Osteoblast (primary cell): Measurements from ENCODE around the gene TRIO. TPM values are rescaled to one million over a fixed set of nuclear protein-coding genes. Genes with fewer than 3 reads are reported as not detected.
A peak's percentile ranks its signal among the peaks of the same experiment; 100 is the strongest.

Experiments used
- DNase-seq: peaks from one replicate; pipeline ENCODE4 v3.0.0; 2011; ENCODE audit warnings: low spot score, mixed read lengths; ENCODE audit not compliant: insufficient read length; ENCODE audit errors: missing footprints
- H2AFZ ChIP-seq: 2 replicates; pipeline ENCODE4 v1.6.0; 2011; ENCODE audit warnings: mild to moderate bottlenecking, low read length
- H3K27ac ChIP-seq: 2 replicates; pipeline ENCODE4 v1.5.1; 2011; ENCODE audit warnings: mild to moderate bottlenecking, low read depth, low read length, moderate library complexity
- H3K27me3 ChIP-seq: 2 replicates; pipeline ENCODE4 v1.6.0; 2012; ENCODE audit warnings: mild to moderate bottlenecking, control low read depth, inconsistent platforms, low read length, moderate library complexity; ENCODE audit not compliant: insufficient read depth
- H3K36me3 ChIP-seq: 2 replicates; pipeline ENCODE4 v1.5.1; 2011; ENCODE audit warnings: mild to moderate bottlenecking, low read length, control low read depth, moderate library complexity; ENCODE audit not compliant: insufficient read depth
- H3K4me1 ChIP-seq: 2 replicates; pipeline ENCODE4 v1.5.1; 2011; ENCODE audit warnings: mild to moderate bottlenecking, low read length, control low read depth, moderate library complexity; ENCODE audit not compliant: insufficient read depth
- H3K4me2 ChIP-seq: 2 replicates; pipeline ENCODE4 v1.6.0; 2011; ENCODE audit warnings: mild to moderate bottlenecking, low read length; ENCODE audit not compliant: insufficient read depth
- H3K4me3 ChIP-seq: fragments of 200-600 bp; sonication (generic); 3 replicates; pipeline ENCODE4 v1.5.1; 2012; ENCODE audit warnings: mild to moderate bottlenecking, low read length, inconsistent platforms; ENCODE audit not compliant: insufficient read depth
- H3K79me2 ChIP-seq: 2 replicates; pipeline ENCODE4 v1.6.0; 2012; ENCODE audit warnings: mild to moderate bottlenecking, low read length, control low read depth, inconsistent platforms; ENCODE audit not compliant: insufficient read depth
- H3K9me3 ChIP-seq: 2 replicates; pipeline ENCODE4 v1.5.1; 2011; ENCODE audit warnings: low read depth, low read length, control low read depth
- H4K20me1 ChIP-seq: 2 replicates; pipeline ENCODE4 v1.6.0; 2012; ENCODE audit warnings: mild to moderate bottlenecking, low read length, control low read depth; ENCODE audit not compliant: insufficient read depth
- total RNA-seq: library from RNA; depleted of rRNA; stranded (reverse); fragments of >200 nt; gene quantifications from 2 replicates; pipeline ENCODE4 v1.2.3, GENCODE V29; 2012
- TF ChIP-seq, protein P1 (sequence below): IDR thresholded peaks from 2 replicates; pipeline ENCODE4 v1.5.1; 2011; ENCODE audit warnings: mild to moderate bottlenecking, low read depth, low read length, moderate library complexity; ENCODE audit errors: extremely low read depth

The TRIO gene
- total RNA-seq, 1 donor = 274 TPM

DNA sequence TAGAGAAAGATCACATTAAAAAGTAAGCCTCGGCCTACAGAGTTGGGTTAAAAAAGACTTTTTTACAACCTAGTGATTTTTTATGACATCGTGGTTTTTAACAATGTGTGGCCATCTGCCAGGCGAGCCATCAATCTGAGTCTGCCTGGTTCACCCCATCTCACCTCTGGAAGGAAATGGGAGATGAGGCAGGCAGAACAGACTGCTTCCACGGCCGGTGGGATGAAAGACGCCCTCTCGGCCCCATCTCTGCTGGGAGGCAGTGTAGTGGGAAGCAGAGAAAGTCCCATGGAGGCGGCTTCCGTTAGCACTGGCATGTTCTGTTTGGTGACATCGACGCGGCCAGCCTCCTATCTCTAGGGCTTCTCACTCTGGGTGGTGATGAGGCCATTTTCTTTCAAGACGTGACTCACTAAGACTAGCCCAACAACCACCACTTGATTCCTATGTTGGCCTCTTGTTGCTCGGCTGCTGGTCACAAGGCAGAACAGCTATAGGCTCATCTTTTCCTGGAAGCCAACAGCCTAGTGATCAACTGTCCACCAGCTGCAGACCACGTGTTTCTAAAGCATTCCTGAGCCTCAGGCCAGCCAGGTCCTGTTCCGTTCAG, 306.0 kb downstream of the TRIO start:
- peaks cover 70% of the 10 kb centered on the region for H3K4me1 ChIP-seq
- peak overlapping the region; percentile 11 for H3K4me2 ChIP-seq
- no peaks in the 10 kb centered on the region for H4K20me1 ChIP-seq
- no peaks in the 10 kb centered on the region for H3K9me3 ChIP-seq
- H3K36me3 ChIP-seq = peaks cover 33% of the 10 kb centered on the region
- DNase-seq = peak; percentile 78
- peaks cover 92% of the 10 kb centered on the region for H3K79me2 ChIP-seq
- no peaks in the 10 kb centered on the region for H3K27me3 ChIP-seq
- no peak overlapping the region for H3K4me3 ChIP-seq
- no peak overlapping the region for H2AFZ ChIP-seq
- H3K27ac ChIP-seq = peak overlapping the region; percentile 89
- TF ChIP-seq, protein P1, sequence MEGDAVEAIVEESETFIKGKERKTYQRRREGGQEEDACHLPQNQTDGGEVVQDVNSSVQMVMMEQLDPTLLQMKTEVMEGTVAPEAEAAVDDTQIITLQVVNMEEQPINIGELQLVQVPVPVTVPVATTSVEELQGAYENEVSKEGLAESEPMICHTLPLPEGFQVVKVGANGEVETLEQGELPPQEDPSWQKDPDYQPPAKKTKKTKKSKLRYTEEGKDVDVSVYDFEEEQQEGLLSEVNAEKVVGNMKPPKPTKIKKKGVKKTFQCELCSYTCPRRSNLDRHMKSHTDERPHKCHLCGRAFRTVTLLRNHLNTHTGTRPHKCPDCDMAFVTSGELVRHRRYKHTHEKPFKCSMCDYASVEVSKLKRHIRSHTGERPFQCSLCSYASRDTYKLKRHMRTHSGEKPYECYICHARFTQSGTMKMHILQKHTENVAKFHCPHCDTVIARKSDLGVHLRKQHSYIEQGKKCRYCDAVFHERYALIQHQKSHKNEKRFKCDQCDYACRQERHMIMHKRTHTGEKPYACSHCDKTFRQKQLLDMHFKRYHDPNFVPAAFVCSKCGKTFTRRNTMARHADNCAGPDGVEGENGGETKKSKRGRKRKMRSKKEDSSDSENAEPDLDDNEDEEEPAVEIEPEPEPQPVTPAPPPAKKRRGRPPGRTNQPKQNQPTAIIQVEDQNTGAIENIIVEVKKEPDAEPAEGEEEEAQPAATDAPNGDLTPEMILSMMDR = no peak

DNA sequence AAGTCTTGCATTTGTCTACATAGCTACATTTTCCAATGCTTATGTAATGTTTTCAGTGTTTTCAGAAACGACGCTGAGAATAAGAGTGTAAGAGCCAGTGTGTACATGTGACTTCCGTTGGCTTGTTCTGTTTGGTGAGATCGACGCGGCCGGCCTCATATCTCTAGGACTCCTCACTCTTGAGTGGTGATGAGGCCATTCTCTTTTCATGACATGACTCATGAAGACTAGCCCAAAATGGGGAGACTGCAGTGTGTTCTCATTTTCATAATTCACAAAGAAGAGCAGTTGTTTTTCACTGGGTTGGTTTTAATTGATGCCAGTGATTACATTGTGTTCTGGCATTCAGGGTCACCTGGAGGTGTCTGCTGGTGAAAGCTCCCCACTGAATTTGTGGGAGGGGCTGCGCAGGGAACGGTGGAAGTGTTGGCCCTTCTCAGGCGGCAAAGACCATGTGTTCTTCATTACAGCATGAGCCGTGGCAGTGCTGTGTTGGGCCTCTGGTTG, 306.9 kb downstream of the TRIO start:
- no peak overlapping the region for H2AFZ ChIP-seq
- H4K20me1 ChIP-seq = peaks cover 3% of the 10 kb centered on the region
- peak overlapping the region; percentile 89 for H3K27ac ChIP-seq
- TF ChIP-seq, protein P1 = no peak
- H3K36me3 ChIP-seq = peaks cover 42% of the 10 kb centered on the region
- DNase-seq = no peak
- H3K4me2 ChIP-seq = no peak overlapping the region
- H3K4me1 ChIP-seq = peaks cover 61% of the 10 kb centered on the region
- H3K79me2 ChIP-seq = peaks cover 91% of the 10 kb centered on the region
- H3K9me3 ChIP-seq = no peaks in the 10 kb centered on the region
- no peaks in the 10 kb centered on the region for H3K27me3 ChIP-seq
- H3K4me3 ChIP-seq = no peak overlapping the region

DNA sequence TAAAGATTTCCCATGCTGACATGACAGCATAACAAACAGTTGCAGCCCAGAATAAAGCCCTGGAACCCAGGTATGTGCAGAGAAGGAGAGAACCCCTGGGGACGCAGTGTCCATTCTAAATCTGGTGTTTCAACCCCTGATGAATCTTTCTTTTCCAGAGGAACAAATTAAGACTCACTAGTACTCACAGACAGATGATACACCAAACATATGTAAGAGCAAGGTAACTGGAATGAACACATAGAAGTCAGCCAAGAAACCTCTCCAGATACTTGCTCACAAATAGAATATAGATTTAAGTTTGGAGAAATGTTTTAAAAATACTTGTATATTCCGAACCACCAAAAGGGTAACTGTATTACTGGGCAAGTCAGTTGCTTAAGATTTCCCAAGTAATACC, 307.6 kb downstream of the TRIO start:
- Histone ChIP-seq H3K27me3 (no peaks in the 10 kb centered on the region), H3K27ac (peak overlapping the region; percentile 89), H3K36me3 (peaks cover 36% of the 10 kb centered on the region), H3K79me2 (peaks cover 90% of the 10 kb centered on the region), H4K20me1 (peaks cover 3% of the 10 kb centered on the region), H3K9me3 (no peaks in the 10 kb centered on the region), H2AFZ (no peak overlapping the region), H3K4me3 (no peak overlapping the region), H3K4me2 (no peak overlapping the region), H3K4me1 (peaks cover 54% of the 10 kb centered on the region)
- TF ChIP-seq, protein P1 = no peak
- no peak for DNase-seq

DNA sequence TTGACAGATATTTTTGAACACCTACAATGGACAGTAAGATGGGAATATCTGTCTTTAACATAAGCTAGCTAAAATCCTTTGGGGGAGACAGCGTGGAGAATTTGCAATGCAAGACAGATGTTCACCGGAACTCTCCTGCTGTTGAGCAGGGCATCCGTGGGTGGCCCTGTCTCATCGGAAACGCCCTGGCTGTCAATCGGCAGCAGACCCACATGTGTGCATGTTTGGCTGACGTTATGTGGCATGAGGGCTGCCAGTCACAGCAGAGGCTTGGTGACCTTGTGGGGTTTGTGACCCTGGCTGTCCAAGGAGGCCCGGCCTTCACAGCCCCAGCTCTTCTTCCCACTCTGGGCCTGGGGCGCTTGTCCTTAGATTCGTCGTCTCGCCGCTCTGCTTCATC, 308.7 kb downstream of the TRIO start:
- Histone ChIP-seq H3K27me3 (no peaks in the 10 kb centered on the region), H3K9me3 (no peaks in the 10 kb centered on the region), H3K36me3 (peaks cover 36% of the 10 kb centered on the region), H3K4me1 (peaks cover 50% of the 10 kb centered on the region), H3K4me3 (no peak overlapping the region), H4K20me1 (peaks cover 11% of the 10 kb centered on the region), H2AFZ (no peak overlapping the region), H3K27ac (peak overlapping the region; percentile 48), H3K79me2 (peaks cover 90% of the 10 kb centered on the region), H3K4me2 (peak overlapping the region; percentile 11)
- TF ChIP-seq, protein P1 = no peak
- DNase-seq = no peak
